WTC11 (cell line): Measurements from ENCODE around the gene FKBP10. TPM values are rescaled to one million over a fixed set of nuclear protein-coding genes. Genes with fewer than 3 reads are reported as not detected.

Source experiments
- ATAC-seq: fragments of 200-7000 bp; cut with Tn5 transposase; 2 replicates; pipeline ENCODE4 v1.10.0; 2021; ENCODE audit warnings: mild to moderate bottlenecking, moderate library complexity
- CTCF ChIA-PET: fragments of 300-600 bp; sonication (Branson Sonifier 250); formaldehyde crosslinking; loops from one replicate; lab custom pipeline; 2021; ENCODE audit warnings: antibody characterized with exemption; lab: Charles Lee
- POLR2A ChIA-PET: fragments of 350-600 bp; sonication (Branson Sonifier 250); formaldehyde crosslinking; loops from one replicate; lab custom pipeline; 2021; ENCODE audit warnings: antibody characterized with exemption; lab: Charles Lee
- DNase-seq: peaks from one replicate; pipeline ENCODE4 v3.0.0; 2021; ENCODE audit warnings: low spot score
- H3K27ac Mint-ChIP-seq: 2 replicates; pipeline ENCODE4 v1.8.0; 2021; ENCODE audit warnings: mixed read lengths
- H3K27me3 Mint-ChIP-seq: 2 replicates; pipeline ENCODE4 v1.8.0; 2021; ENCODE audit warnings: low read depth, mild to moderate bottlenecking, moderate library complexity, mixed read lengths
- H3K36me3 Mint-ChIP-seq: 2 replicates; pipeline ENCODE4 v1.8.0; 2021; ENCODE audit warnings: mixed read lengths
- H3K4me1 Mint-ChIP-seq: 2 replicates; pipeline ENCODE4 v1.8.0; 2022; ENCODE audit warnings: mixed read lengths
- H3K4me3 Mint-ChIP-seq: 2 replicates; pipeline ENCODE4 v1.8.0; 2021; ENCODE audit warnings: mild to moderate bottlenecking, moderate library complexity, mixed read lengths
- H3K9me3 Mint-ChIP-seq: 2 replicates; pipeline ENCODE4 v1.8.0; 2021; ENCODE audit warnings: mixed read lengths
- ELF4 ChIP-seq: sonication (generic); formaldehyde crosslinking; IDR thresholded peaks from 2 replicates; pipeline ENCODE4 v1.8.1; 2022; ENCODE audit warnings: low read depth, mild to moderate bottlenecking, moderate library complexity, missing genetic modification reagents
- ETV6 ChIP-seq: sonication (generic); formaldehyde crosslinking; IDR thresholded peaks from 2 replicates; pipeline ENCODE4 v1.8.1; 2022; ENCODE audit warnings: mild to moderate bottlenecking, missing genetic modification reagents
- FOXJ3 ChIP-seq: sonication (generic); formaldehyde crosslinking; IDR thresholded peaks from 2 replicates; pipeline ENCODE4 v1.9.0; 2021; ENCODE audit warnings: missing genetic modification reagents, mild to moderate bottlenecking, borderline replicate concordance
- GABPB1 ChIP-seq: sonication (generic); formaldehyde crosslinking; IDR thresholded peaks from 2 replicates; pipeline ENCODE4 v1.8.1; 2023; ENCODE audit warnings: mild to moderate bottlenecking, missing genetic modification reagents
- GRHL2 ChIP-seq: fragments of 250-450 bp; sonication (Bioruptor Pico); IDR thresholded peaks from 2 replicates; pipeline ENCODE4 v1.8.0; 2022; ENCODE audit warnings: mild to moderate bottlenecking, moderate library complexity; ENCODE audit not compliant: insufficient replicate concordance, severe bottlenecking
- MXD4 ChIP-seq: fragments of 250-450 bp; sonication (Bioruptor Pico); IDR thresholded peaks from 2 replicates; pipeline ENCODE4 v1.8.0; 2021; ENCODE audit warnings: mild to moderate bottlenecking, moderate library complexity, borderline replicate concordance
- NFE2L1 ChIP-seq: sonication (generic); formaldehyde crosslinking; IDR thresholded peaks from 2 replicates; pipeline ENCODE4 v1.8.1; 2023; ENCODE audit warnings: missing genetic modification reagents
- SP1 ChIP-seq: sonication (generic); formaldehyde crosslinking; conservative IDR thresholded peaks from 2 replicates; pipeline ENCODE4 v1.8.1; 2022; ENCODE audit warnings: missing genetic modification reagents
- ZBTB21 ChIP-seq: sonication (generic); formaldehyde crosslinking; IDR thresholded peaks from 2 replicates; pipeline ENCODE4 v1.8.1; 2023; ENCODE audit warnings: mild to moderate bottlenecking, missing genetic modification reagents, borderline replicate concordance
- ZNF138 ChIP-seq: sonication (generic); formaldehyde crosslinking; conservative IDR thresholded peaks from 2 replicates; pipeline ENCODE4 v1.8.1; 2022; ENCODE audit warnings: mild to moderate bottlenecking, moderate library complexity, missing genetic modification reagents
- ZNF219 ChIP-seq: sonication (generic); formaldehyde crosslinking; IDR thresholded peaks from 2 replicates; pipeline ENCODE4 v1.8.0; 2023; ENCODE audit warnings: missing genetic modification reagents, mild to moderate bottlenecking, borderline replicate concordance
- ZNF671 ChIP-seq: fragments of 250-450 bp; sonication (Bioruptor Pico); IDR thresholded peaks from 2 replicates; pipeline ENCODE4 v1.8.0; 2021; ENCODE audit warnings: mild to moderate bottlenecking
- total RNA-seq: library from RNA; stranded (reverse); gene quantifications from 3 replicates; pipeline ENCODE4 v1.2.3, GENCODE V29; 2021
- TF ChIP-seq, protein P1 (sequence below): sonication (generic); formaldehyde crosslinking; IDR thresholded peaks from 2 replicates; pipeline ENCODE4 v1.8.1; 2022; ENCODE audit warnings: mild to moderate bottlenecking, moderate library complexity, missing genetic modification reagents
- TF ChIP-seq, protein P2 (sequence below): fragments of 200-600 bp; IDR thresholded peaks from 2 replicates; pipeline ENCODE4 v1.8.0; 2022; ENCODE audit warnings: antibody characterized with exemption
- TF ChIP-seq, protein P3 (sequence below): sonication (generic); formaldehyde crosslinking; IDR thresholded peaks from 2 replicates; pipeline ENCODE4 v1.8.0; 2022; ENCODE audit warnings: mild to moderate bottlenecking, missing genetic modification reagents
- TF ChIP-seq, protein P4 (sequence below): sonication (generic); formaldehyde crosslinking; IDR thresholded peaks from 2 replicates; pipeline ENCODE4 v1.8.0; 2022; ENCODE audit warnings: missing genetic modification reagents
- TF ChIP-seq, protein P5 (sequence below): fragments of 250-450 bp; sonication (Bioruptor Pico); IDR thresholded peaks from 2 replicates; pipeline ENCODE4 v1.9.0; 2021; ENCODE audit warnings: mild to moderate bottlenecking
- TF ChIP-seq, protein P6 (sequence below): sonication (generic); formaldehyde crosslinking; IDR thresholded peaks from 2 replicates; pipeline ENCODE4 v1.8.1; 2023; ENCODE audit warnings: mild to moderate bottlenecking, missing genetic modification reagents

Gene FKBP10
- total RNA-seq, 1 experiment from 2014 or later: 243 TPM

DNA sequence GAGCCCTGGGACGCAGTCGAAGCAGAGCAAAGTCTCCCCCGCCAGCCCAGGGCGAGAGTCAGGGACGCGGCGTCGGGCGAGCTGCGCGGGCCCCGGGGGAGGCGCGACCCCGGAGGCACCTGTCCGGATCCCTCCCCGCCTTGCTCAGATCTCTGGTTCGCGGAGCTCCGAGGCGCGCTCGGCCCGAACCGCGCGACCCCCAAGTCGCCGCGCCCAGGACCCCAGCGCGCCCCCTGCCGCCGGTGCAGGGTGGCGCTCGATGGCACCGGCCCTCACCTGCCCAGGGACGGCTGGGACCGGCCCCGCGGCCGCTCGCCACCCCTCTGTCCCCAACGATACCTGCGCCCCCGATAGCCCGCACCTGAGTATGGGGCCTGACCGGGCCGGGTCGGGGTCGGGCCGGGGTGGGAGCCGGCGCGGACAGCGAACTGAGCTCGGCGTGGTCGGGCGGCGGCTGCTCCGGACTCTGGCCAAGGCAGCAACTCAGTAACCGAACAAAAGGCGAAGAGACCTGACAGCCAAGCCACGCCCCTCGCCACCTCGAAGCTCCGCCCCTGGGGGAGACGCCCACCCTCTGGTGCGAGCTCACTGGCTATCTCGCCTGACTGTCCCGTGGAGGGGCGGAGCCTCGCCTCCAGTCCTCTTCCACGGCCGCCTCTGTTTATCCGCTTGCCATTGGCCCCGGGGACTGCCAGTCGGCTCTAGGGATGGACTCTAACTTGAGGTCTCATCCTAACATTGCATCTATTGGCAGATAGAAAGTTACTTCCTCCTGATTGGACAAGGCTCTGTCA lies 26.4 kb upstream of the FKBP10 start, which contains the start of gene JUP (continued):
- TF ChIP-seq ELF4 (CRISPR knock-in tag) (0 out of 2 replicates have a peak, but pooled peaks have one; percentile 30), ZNF671 (CRISPR knock-in tag) (peak; percentile 80; the same call in 1 of the 2 replicates)
- TF ChIP-seq, protein P1, sequence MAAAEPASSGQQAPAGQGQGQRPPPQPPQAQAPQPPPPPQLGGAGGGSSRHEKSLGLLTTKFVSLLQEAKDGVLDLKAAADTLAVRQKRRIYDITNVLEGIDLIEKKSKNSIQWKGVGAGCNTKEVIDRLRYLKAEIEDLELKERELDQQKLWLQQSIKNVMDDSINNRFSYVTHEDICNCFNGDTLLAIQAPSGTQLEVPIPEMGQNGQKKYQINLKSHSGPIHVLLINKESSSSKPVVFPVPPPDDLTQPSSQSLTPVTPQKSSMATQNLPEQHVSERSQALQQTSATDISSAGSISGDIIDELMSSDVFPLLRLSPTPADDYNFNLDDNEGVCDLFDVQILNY (CRISPR knock-in tag): peak; percentile 82
- TF ChIP-seq, protein P2, sequence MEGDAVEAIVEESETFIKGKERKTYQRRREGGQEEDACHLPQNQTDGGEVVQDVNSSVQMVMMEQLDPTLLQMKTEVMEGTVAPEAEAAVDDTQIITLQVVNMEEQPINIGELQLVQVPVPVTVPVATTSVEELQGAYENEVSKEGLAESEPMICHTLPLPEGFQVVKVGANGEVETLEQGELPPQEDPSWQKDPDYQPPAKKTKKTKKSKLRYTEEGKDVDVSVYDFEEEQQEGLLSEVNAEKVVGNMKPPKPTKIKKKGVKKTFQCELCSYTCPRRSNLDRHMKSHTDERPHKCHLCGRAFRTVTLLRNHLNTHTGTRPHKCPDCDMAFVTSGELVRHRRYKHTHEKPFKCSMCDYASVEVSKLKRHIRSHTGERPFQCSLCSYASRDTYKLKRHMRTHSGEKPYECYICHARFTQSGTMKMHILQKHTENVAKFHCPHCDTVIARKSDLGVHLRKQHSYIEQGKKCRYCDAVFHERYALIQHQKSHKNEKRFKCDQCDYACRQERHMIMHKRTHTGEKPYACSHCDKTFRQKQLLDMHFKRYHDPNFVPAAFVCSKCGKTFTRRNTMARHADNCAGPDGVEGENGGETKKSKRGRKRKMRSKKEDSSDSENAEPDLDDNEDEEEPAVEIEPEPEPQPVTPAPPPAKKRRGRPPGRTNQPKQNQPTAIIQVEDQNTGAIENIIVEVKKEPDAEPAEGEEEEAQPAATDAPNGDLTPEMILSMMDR: peak; percentile 86
- TF ChIP-seq, all 79 proteins: peak for 26

DNA sequence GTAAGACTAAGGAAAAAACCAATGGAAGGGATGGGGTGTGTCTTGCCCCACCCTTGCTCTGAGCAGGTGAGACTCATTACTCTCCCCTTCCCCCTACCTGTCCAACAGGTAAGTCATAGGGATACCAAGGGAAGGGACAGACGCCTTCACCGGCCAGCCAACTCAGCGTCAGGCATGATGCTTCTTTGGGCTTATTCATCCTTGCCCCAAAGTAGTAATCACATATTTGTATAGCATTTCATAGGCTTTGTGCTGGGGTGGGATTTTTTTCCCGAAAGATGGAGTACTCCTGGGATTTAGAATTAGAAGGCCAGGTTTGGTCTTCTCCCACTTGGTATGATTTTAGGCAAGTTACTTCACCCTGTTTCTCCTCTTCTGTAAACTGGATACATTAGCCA lies 25.8 kb upstream of the FKBP10 start:
- Mint-ChIP-seq H3K4me1 (peaks cover 40% of the 10 kb centered on the region), H3K4me3 (peak overlapping the region; percentile 44), H3K27me3 (peaks cover 6% of the 10 kb centered on the region), H3K9me3 (no peaks in the 10 kb centered on the region), H3K36me3 (no peaks in the 10 kb centered on the region; the same call in 1 of the 2 replicates), H3K27ac (peak overlapping the region; percentile 92)
- TF ChIP-seq SP1 (CRISPR knock-in tag): peak; percentile 50
- no peak; the same call in 1 of the 2 replicates for TF ChIP-seq GABPB1 (CRISPR knock-in tag)
- no peak for TF ChIP-seq ZNF219 (CRISPR knock-in tag)
- TF ChIP-seq, protein P3, sequence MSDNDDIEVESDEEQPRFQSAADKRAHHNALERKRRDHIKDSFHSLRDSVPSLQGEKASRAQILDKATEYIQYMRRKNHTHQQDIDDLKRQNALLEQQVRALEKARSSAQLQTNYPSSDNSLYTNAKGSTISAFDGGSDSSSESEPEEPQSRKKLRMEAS (CRISPR knock-in tag): 0 out of 2 replicates have a peak, but pooled peaks have one; percentile 8
- no peak for TF ChIP-seq ZBTB21 (CRISPR knock-in tag)
- no peak for TF ChIP-seq FOXJ3
- ATAC-seq (no peak), DNase-seq (no peak)
- ChIA-PET CTCF (interaction anchor here (0.6 to 7.2 kb wide), 49 partner anchors 11 to 748 kb away, joined by 3 to 252 read pairs (median 7); partner anchors contain the start of genes ACLY, CNP, EIF1 and FKBP10), POLR2A (interaction anchor here (0.9 to 4.1 kb wide), 18 partner anchors 10 to 259 kb away, joined by 3 to 142 read pairs (median 8); partner anchors contain the start of genes EIF1, FKBP10, HAP1 and KLHL11)

DNA sequence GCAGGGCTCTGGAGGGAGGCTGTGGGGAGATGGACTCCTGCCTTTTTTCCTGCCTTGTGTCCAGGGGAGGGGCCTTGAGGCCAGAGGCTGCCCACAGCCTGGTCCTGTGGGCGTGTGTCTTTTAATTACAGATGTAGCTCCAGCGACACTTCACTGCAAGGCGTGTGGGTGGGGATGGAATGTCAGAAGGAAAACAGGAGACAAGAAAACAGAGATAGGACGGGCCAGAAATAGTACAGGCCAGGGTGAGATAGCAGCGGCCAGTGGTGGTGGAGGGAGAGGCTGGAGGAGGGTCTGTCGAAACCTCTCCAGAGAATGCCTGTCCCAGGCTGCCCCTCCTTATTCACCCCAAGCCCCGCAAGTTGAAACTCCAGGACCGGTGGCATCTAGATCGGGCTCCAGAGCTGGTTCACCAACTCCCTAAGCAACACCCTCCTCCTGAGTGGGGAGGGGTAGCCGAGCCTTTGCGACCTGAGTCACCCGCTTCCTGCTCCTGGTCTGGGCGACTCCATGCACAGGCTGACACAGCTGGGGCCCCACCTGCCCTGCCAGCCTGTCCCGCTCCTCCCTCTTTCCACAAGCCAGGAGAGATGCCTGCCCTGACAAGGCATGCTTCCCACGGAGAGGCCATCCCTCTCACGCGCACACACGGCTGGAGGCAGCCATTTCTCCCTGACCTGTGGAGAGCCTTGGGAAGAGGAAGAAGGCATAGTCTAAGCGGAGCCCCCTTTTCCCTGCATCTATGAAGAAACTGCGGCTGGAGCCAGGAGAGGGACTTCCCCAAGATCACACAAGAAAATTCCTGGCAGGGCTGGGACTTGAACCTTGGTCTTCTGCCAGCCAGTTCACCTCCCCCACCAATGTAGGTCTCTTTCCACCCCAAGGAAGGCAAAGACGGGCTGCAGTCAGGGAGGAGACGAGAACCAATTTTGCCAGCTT lies 19.7 kb upstream of the FKBP10 start:
- H3K27ac Mint-ChIP-seq: no peak overlapping the region
- no peaks in the 10 kb centered on the region for H3K36me3 Mint-ChIP-seq
- ATAC-seq: peak; percentile 21
- peaks cover 46% of the 10 kb centered on the region for H3K27me3 Mint-ChIP-seq
- H3K4me3 Mint-ChIP-seq: peak overlapping the region; percentile 60
- H3K4me1 Mint-ChIP-seq: peaks cover 35% of the 10 kb centered on the region
- no peaks in the 10 kb centered on the region for H3K9me3 Mint-ChIP-seq
- no peak for DNase-seq
- ChIA-PET POLR2A (interaction anchor here (1.3 to 9.9 kb wide), 4 partner anchors 8 to 630 kb away, joined by 3 to 142 read pairs (median 3); partner anchors contain the start of genes CAVIN1 and JUP), CTCF (interaction anchor here (0.6 to 10.1 kb wide), 6 partner anchors 7 to 97 kb away, joined by 3 to 252 read pairs (median 4); partner anchors contain the start of genes JUP and P3H4)
- TF ChIP-seq ZNF219 (CRISPR knock-in tag) (no peak), MXD4 (CRISPR knock-in tag) (no peak), GRHL2 (CRISPR knock-in tag) (no peak), ZNF138 (CRISPR knock-in tag) (no peak), NFE2L1 (CRISPR knock-in tag) (peak; percentile 13; the same call in 1 of the 2 replicates), ETV6 (CRISPR knock-in tag) (no peak)
- TF ChIP-seq, protein P4, sequence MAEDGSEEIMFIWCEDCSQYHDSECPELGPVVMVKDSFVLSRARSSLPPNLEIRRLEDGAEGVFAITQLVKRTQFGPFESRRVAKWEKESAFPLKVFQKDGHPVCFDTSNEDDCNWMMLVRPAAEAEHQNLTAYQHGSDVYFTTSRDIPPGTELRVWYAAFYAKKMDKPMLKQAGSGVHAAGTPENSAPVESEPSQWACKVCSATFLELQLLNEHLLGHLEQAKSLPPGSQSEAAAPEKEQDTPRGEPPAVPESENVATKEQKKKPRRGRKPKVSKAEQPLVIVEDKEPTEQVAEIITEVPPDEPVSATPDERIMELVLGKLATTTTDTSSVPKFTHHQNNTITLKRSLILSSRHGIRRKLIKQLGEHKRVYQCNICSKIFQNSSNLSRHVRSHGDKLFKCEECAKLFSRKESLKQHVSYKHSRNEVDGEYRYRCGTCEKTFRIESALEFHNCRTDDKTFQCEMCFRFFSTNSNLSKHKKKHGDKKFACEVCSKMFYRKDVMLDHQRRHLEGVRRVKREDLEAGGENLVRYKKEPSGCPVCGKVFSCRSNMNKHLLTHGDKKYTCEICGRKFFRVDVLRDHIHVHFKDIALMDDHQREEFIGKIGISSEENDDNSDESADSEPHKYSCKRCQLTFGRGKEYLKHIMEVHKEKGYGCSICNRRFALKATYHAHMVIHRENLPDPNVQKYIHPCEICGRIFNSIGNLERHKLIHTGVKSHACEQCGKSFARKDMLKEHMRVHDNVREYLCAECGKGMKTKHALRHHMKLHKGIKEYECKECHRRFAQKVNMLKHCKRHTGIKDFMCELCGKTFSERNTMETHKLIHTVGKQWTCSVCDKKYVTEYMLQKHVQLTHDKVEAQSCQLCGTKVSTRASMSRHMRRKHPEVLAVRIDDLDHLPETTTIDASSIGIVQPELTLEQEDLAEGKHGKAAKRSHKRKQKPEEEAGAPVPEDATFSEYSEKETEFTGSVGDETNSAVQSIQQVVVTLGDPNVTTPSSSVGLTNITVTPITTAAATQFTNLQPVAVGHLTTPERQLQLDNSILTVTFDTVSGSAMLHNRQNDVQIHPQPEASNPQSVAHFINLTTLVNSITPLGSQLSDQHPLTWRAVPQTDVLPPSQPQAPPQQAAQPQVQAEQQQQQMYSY (CRISPR knock-in tag): no peak
- TF ChIP-seq, protein P5, sequence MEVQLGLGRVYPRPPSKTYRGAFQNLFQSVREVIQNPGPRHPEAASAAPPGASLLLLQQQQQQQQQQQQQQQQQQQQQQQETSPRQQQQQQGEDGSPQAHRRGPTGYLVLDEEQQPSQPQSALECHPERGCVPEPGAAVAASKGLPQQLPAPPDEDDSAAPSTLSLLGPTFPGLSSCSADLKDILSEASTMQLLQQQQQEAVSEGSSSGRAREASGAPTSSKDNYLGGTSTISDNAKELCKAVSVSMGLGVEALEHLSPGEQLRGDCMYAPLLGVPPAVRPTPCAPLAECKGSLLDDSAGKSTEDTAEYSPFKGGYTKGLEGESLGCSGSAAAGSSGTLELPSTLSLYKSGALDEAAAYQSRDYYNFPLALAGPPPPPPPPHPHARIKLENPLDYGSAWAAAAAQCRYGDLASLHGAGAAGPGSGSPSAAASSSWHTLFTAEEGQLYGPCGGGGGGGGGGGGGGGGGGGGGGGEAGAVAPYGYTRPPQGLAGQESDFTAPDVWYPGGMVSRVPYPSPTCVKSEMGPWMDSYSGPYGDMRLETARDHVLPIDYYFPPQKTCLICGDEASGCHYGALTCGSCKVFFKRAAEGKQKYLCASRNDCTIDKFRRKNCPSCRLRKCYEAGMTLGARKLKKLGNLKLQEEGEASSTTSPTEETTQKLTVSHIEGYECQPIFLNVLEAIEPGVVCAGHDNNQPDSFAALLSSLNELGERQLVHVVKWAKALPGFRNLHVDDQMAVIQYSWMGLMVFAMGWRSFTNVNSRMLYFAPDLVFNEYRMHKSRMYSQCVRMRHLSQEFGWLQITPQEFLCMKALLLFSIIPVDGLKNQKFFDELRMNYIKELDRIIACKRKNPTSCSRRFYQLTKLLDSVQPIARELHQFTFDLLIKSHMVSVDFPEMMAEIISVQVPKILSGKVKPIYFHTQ (CRISPR knock-in tag): no peak
- TF ChIP-seq, protein P6, sequence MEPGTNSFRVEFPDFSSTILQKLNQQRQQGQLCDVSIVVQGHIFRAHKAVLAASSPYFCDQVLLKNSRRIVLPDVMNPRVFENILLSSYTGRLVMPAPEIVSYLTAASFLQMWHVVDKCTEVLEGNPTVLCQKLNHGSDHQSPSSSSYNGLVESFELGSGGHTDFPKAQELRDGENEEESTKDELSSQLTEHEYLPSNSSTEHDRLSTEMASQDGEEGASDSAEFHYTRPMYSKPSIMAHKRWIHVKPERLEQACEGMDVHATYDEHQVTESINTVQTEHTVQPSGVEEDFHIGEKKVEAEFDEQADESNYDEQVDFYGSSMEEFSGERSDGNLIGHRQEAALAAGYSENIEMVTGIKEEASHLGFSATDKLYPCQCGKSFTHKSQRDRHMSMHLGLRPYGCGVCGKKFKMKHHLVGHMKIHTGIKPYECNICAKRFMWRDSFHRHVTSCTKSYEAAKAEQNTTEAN (CRISPR knock-in tag): 0 out of 2 replicates have a peak, but pooled peaks have one; percentile 46
